Esophagus muscularis mucosa (tissue), 4 donors: ENCODE data around the gene DLST. TPM values are rescaled to one million over a fixed set of nuclear protein-coding genes. Genes with fewer than 3 reads are reported as not detected.
A peak's percentile ranks its signal among the peaks of the same experiment; 100 is the strongest.

Experiments
- DNase-seq: peaks from one replicate; pipeline ENCODE4 v3.0.0-alpha.2; 2017; ENCODE audit errors: extremely low spot score
- H3K27ac ChIP-seq, 4 donors: fragments of 200-600 bp; sonication (generic); replicated peaks in 1 of 4; 1 replicate in 3 of 4; 2 replicates in 1 of 4; pipeline ENCODE4 v1.5.1; 2016 to 2019; ENCODE audit warnings: mild to moderate bottlenecking in 1 of 4
- H3K27me3 ChIP-seq, 4 donors: fragments of 200-600 bp; sonication (generic); one replicate each; pipeline versions ENCODE4 v1.5.1 to v1.6.0; 2016 to 2019
- H3K36me3 ChIP-seq, 4 donors: fragments of 200-600 bp; sonication (generic); one replicate each; pipeline ENCODE4 v1.5.1; 2016 to 2019
- H3K4me1 ChIP-seq, 4 donors: fragments of 200-600 bp; sonication (generic); one replicate each; pipeline ENCODE4 v1.5.1; 2016 to 2019
- H3K4me3 ChIP-seq, 4 donors: fragments of 200-600 bp; sonication (generic); 1 replicate in 2 of 4; 2 replicates in 2 of 4; pipeline ENCODE4 v1.5.1; 2016 to 2019; ENCODE audit warnings: mild to moderate bottlenecking in 4 of 4, moderate library complexity in 1 of 4
- H3K9me3 ChIP-seq, 4 donors: fragments of 200-600 bp; sonication (generic); 1 replicate in 3 of 4; 2 replicates in 1 of 4; pipeline ENCODE4 v1.5.1; 2016 to 2019
- CTCF ChIP-seq, 3 experiments: fragments of 200-600 bp in 2 of 3; fragments of 450-650 bp in 1 of 3; sonication (generic) in 2 of 3; IDR thresholded peaks; one replicate each; pipeline ENCODE4 v1.5.1; 2017 to 2019; ENCODE audit warnings: antibody characterized with exemption in 3 of 3, mild to moderate bottlenecking in 2 of 3, moderate library complexity in 1 of 3
- EP300 ChIP-seq: sonication (generic); formaldehyde crosslinking; IDR thresholded peaks from one replicate; pipeline ENCODE4 v1.6.1; 2017; ENCODE audit warnings: antibody characterized with exemption
- POLR2A ChIP-seq: fragments of 450-650 bp; IDR thresholded peaks from one replicate; pipeline ENCODE4 v1.6.1; 2017; ENCODE audit warnings: antibody characterized with exemption, moderate library complexity, mild to moderate bottlenecking, low read depth
- POLR2AphosphoS5 ChIP-seq, 2 donors: sonication (generic); formaldehyde crosslinking; IDR thresholded peaks; one replicate each; pipeline ENCODE4 v1.6.1; 2017; ENCODE audit warnings: antibody characterized with exemption in 2 of 2
- WGBS: methylation state at CpG from one replicate; pipeline ENCODE4 v1.1.5; 2018; 5-methylcytosine and 5-hydroxymethylcytosine counted together
- intact Hi-C: fragments of 100-400 bp; cut with DNase I; formaldehyde crosslinking; loops from one replicate; pipeline ENCODE4 v1.15.1; 2023
- total RNA-seq, 4 donors: library from RNA; depleted of rRNA; stranded (reverse); fragments of >200 nt; gene quantifications; one replicate each; pipeline versions ENCODE4 v1.1.0 to v1.2.1, GENCODE V29; 2016

Gene DLST
- total RNA-seq, 4 donors from 2014 or later: 72.7 to 96.2 (median 88.5) TPM

GRCh38 chr14:74921053-74921620, 39.4 kb downstream of the DLST start:
- TF ChIP-seq CTCF (IDR thresholded peaks at IDR 0.05) (no peak), EP300 (no peak), POLR2A (no peak), POLR2AphosphoS5 (IDR thresholded peaks at IDR 0.05) (no peak)
- no peak overlapping the region for H3K4me3 ChIP-seq
- intact Hi-C loops: no loop called here
- no peaks in the 10 kb centered on the region for H3K9me3 ChIP-seq
- peaks cover 36 to 47% (median 42%) of the 10 kb centered on the region in 4 donors for H3K4me1 ChIP-seq
- WGBS: 91% methylated on average over 18 of the region's 19 CpGs
- H3K27ac ChIP-seq: no peak overlapping the region
- peaks cover 0 to 17% (median 5%) of the 10 kb centered on the region in 4 donors for H3K36me3 ChIP-seq
- H3K27me3 ChIP-seq: no peaks in the 10 kb centered on the region
- DNase-seq: no peak

- Histone ChIP-seq H3K4me1 (peaks cover 28 to 39% (median 35%) of the 10 kb centered on the region in 4 donors), H3K36me3 (peaks cover 0 to 17% (median 5%) of the 10 kb centered on the region in 4 donors), H3K4me3 (peak overlapping the region; percentile 67 to 80 (median 79)), H3K27me3 (no peaks in the 10 kb centered on the region), H3K27ac (peak overlapping the region; percentile 75 to 82 (median 76)), H3K9me3 (no peaks in the 10 kb centered on the region)
- WGBS: 71% methylated on average over 18 of the region's 19 CpGs
- DNase-seq: no peak
- TF ChIP-seq POLR2AphosphoS5 (IDR thresholded peaks at IDR 0.05) (no peak), POLR2A (no peak)
- intact Hi-C loops: no loop called here
Observed at GRCh38 chr14:74921987-74922751, 40.5 kb downstream of the DLST start.

GRCh38 chr14:74922752-74923401, 41.2 kb downstream of the DLST start, which contains the start of gene RPS6KL1:
TSS of gene RPS6KL1 (minus strand) at chr14:74923260. CDS start at chr14:74921541, 1,719 bp downstream.
- no peak for DNase-seq
- TF ChIP-seq CTCF (IDR thresholded peaks at IDR 0.05) (no peak), POLR2A (peak; percentile 37), EP300 (no peak), POLR2AphosphoS5 (IDR thresholded peaks at IDR 0.05) (peak; percentile 67 to 69)
- peak within 1 kb of the TSS; percentile 75 to 82 (median 76) for H3K27ac ChIP-seq
- intact Hi-C loops: no loop called here
- peaks cover 21 to 32% (median 28%) of the 10 kb centered on the region in 4 donors for H3K4me1 ChIP-seq
- H3K36me3 ChIP-seq: peaks cover 0 to 17% (median 5%) of the 10 kb centered on the region in 4 donors
- 6% methylated on average over 26 of the region's 51 CpGs for WGBS
- no peaks in the 10 kb centered on the region for H3K9me3 ChIP-seq
- no peaks in the 10 kb centered on the region for H3K27me3 ChIP-seq
- H3K4me3 ChIP-seq: peak within 1 kb of the TSS; percentile 67 to 80 (median 79)

GRCh38 chr14:74924061-74924460, 42.3 kb downstream of the DLST start:
- WGBS: 89% methylated on average over 11 of the region's 11 CpGs
- Histone ChIP-seq H3K36me3 (peaks cover 0 to 8% (median 5%) of the 10 kb centered on the region in 4 donors), H3K4me3 (no peak overlapping the region), H3K4me1 (peaks cover 13 to 23% (median 18%) of the 10 kb centered on the region in 4 donors), H3K27ac (no peak overlapping the region), H3K9me3 (no peaks in the 10 kb centered on the region), H3K27me3 (no peaks in the 10 kb centered on the region)
- intact Hi-C loops: no loop called here
- TF ChIP-seq POLR2AphosphoS5 (IDR thresholded peaks at IDR 0.05): no peak
- TF ChIP-seq POLR2A: no peak
- TF ChIP-seq EP300: no peak
- TF ChIP-seq CTCF (IDR thresholded peaks at IDR 0.05): no peak
- DNase-seq: no peak

- intact Hi-C loops: no loop called here
- WGBS: 87% methylated on average over 6 of the region's 6 CpGs
Observed at GRCh38 chr14:74927225-74927624, 45.5 kb downstream of the DLST start.

More at GRCh38 chr14:74927225-74927624, 45.5 kb downstream of the DLST start:
- H3K4me3 ChIP-seq: no peak overlapping the region
- TF ChIP-seq POLR2AphosphoS5 (IDR thresholded peaks at IDR 0.05): no peak
- no peak for TF ChIP-seq EP300
- TF ChIP-seq CTCF (IDR thresholded peaks at IDR 0.05): no peak
- TF ChIP-seq POLR2A: no peak
- no peak overlapping the region for H3K27ac ChIP-seq
- no peaks in the 10 kb centered on the region for H3K9me3 ChIP-seq
- H3K4me1 ChIP-seq: peaks cover 11 to 19% (median 17%) of the 10 kb centered on the region in 4 donors
- H3K27me3 ChIP-seq: no peaks in the 10 kb centered on the region
- no peaks in the 10 kb centered on the region for H3K36me3 ChIP-seq
- no peak for DNase-seq
